Stimulated activated CD8-positive, alpha-beta memory T cell treated with anti-CD3 and anti-CD28 coated beads, Interleukin-4, amount 100 ng/mL, for 48 hours (primary cell): ENCODE measurements around the gene ZNF467.

Experiments used
- DNase-seq: peaks from one replicate; pipeline ENCODE4 v3.0.0-alpha.2; 2020

Gene ZNF467

GRCh38 chr7:149785402-149785801, 12.0 kb upstream of the ZNF467 start:
- no peak for DNase-seq

- no peak for DNase-seq
These were observed 10.8 kb upstream of the ZNF467 start for GRCh38 chr7:149784251-149784608.

- DNase-seq = no peak
These were observed 10.2 kb upstream of the ZNF467 start for GRCh38 chr7:149783386-149784250.

- no peak for DNase-seq
These were observed 9.4 kb upstream of the ZNF467 start for GRCh38 chr7:149782682-149783345.

GRCh38 chr7:149781921-149782320, 8.5 kb upstream of the ZNF467 start:
- no peak for DNase-seq

- DNase-seq = no peak
These were observed 7.4 kb upstream of the ZNF467 start for GRCh38 chr7:149780636-149781419.

GRCh38 chr7:149780056-149780455, 6.7 kb upstream of the ZNF467 start:
- DNase-seq = no peak

- no peak for DNase-seq
These were observed 6.1 kb upstream of the ZNF467 start for GRCh38 chr7:149779502-149779805.

- DNase-seq = no peak
These were observed 5.5 kb upstream of the ZNF467 start for GRCh38 chr7:149778696-149779501.

- DNase-seq = no peak
These were observed 4.9 kb upstream of the ZNF467 start for GRCh38 chr7:149778327-149778637.

GRCh38 chr7:149777551-149778326, 4.4 kb upstream of the ZNF467 start:
- DNase-seq = no peak

GRCh38 chr7:149776848-149777407, 3.5 kb upstream of the ZNF467 start:
- no peak for DNase-seq

- no peak for DNase-seq
These were observed 2.9 kb upstream of the ZNF467 start for GRCh38 chr7:149776289-149776688.

GRCh38 chr7:149775176-149775556, 1.8 kb upstream of the ZNF467 start:
- DNase-seq = no peak

- DNase-seq = no peak
These were observed 1.1 kb upstream of the ZNF467 start for GRCh38 chr7:149774237-149775175.

GRCh38 chr7:149772956-149773434, 393 bp downstream of the ZNF467 start:
- DNase-seq = peak; percentile 46

- no peak for DNase-seq
These were observed 990 bp downstream of the ZNF467 start for GRCh38 chr7:149772241-149772955.

- DNase-seq = peak; percentile 89
These were observed 1.6 kb downstream of the ZNF467 start for GRCh38 chr7:149771720-149772240.

GRCh38 chr7:149770728-149771636, 2.4 kb downstream of the ZNF467 start:
- DNase-seq = no peak
